Gastrocnemius medialis (tissue), 4 donors: ENCODE results near the gene LCT. TPM values are rescaled to one million over a fixed set of nuclear protein-coding genes. Genes with fewer than 3 reads are reported as not detected.

Source experiments
- ATAC-seq, 2 donors: fragments of 150-250 bp; one replicate each; pipeline ENCODE4 v1.9.1; 2016
- DNase-seq, 2 donors: peaks; one replicate each; pipeline ENCODE4 v3.0.0-alpha.2; 2019
- H3K27ac ChIP-seq, 4 donors: fragments of 200-600 bp; sonication (generic); 1 replicate in 1 of 4; 2 replicates in 3 of 4; pipeline ENCODE4 v1.5.1; 2016 to 2018; ENCODE audit warnings: mild to moderate bottlenecking in 2 of 4, moderate library complexity in 1 of 4
- H3K27me3 ChIP-seq, 3 donors: fragments of 200-600 bp; sonication (generic) in 2 of 3; 1 replicate in 1 of 3; 2 replicates in 2 of 3; pipeline versions ENCODE4 v1.5.1 to v1.6.0; 2016 to 2019; ENCODE audit warnings: mild to moderate bottlenecking in 1 of 3, moderate library complexity in 1 of 3
- H3K36me3 ChIP-seq, 2 donors: fragments of 200-600 bp; sonication (generic) in 1 of 2; one replicate each; pipeline ENCODE4 v1.5.1; 2017 to 2018
- H3K4me1 ChIP-seq, 2 donors: fragments of 200-600 bp; sonication (generic) in 1 of 2; one replicate each; pipeline ENCODE4 v1.5.1; 2016 to 2017; ENCODE audit warnings: mild to moderate bottlenecking in 2 of 2
- H3K4me3 ChIP-seq, 4 donors: fragments of 200-600 bp; sonication (generic) in 3 of 4; 1 replicate in 1 of 4; 2 replicates in 3 of 4; pipeline ENCODE4 v1.5.1; 2016 to 2019; ENCODE audit warnings: mild to moderate bottlenecking in 2 of 4
- H3K9me3 ChIP-seq, 3 donors: fragments of 200-600 bp; sonication (generic) in 2 of 3; 1 replicate in 1 of 3; 2 replicates in 2 of 3; pipeline ENCODE4 v1.5.1; 2016 to 2019
- CTCF ChIP-seq, 5 experiments: fragments of 450-650 bp in 3 of 5; fragments of 200-600 bp in 2 of 5; sonication (generic) in 2 of 5; IDR thresholded peaks in 4 of 5; conservative IDR thresholded peaks in 1 of 5; 1 replicate in 4 of 5; 2 replicates in 1 of 5; pipeline ENCODE4 v1.5.1; 2016 to 2019; ENCODE audit warnings: antibody characterized with exemption in 5 of 5, mild to moderate bottlenecking in 3 of 5, moderate library complexity in 3 of 5
- POLR2A ChIP-seq, 2 donors: fragments of 450-650 bp; IDR thresholded peaks; one replicate each; pipeline ENCODE4 v1.6.1; 2017; ENCODE audit warnings: antibody characterized with exemption in 2 of 2, mild to moderate bottlenecking in 2 of 2, moderate library complexity in 2 of 2
- in situ Hi-C, 4 donors: fragments of 200-750 bp; cut with MboI; loops; one replicate each; pipeline versions ENCODE4 v1.15.0 to v1.8.0; 2017; ENCODE audit warnings: low sequenced_read_pairs in 4 of 4
- intact Hi-C: fragments of 100-400 bp; cut with DNase I; formaldehyde crosslinking; loops from one replicate; pipeline ENCODE4 v1.15.1; 2023; ENCODE audit warnings: low total_unique reads
- total RNA-seq, 4 donors: library from RNA; depleted of rRNA; stranded (reverse); fragments of >200 nt; gene quantifications; one replicate each; pipeline versions ENCODE4 v1.1.0 to v1.2.3, GENCODE V29; 2016

The LCT gene
- total RNA-seq, 4 donors from 2014 or later, result 0.13 TPM; not detected in 3

GRCh38 chr2:135773319-135773718, 63.7 kb downstream of the LCT start:
- H3K27ac ChIP-seq, result no peak overlapping the region
- no peaks in the 10 kb centered on the region for H3K4me1 ChIP-seq
- ATAC-seq (no peak), DNase-seq (no peak)
- H3K27me3 ChIP-seq, result no peaks in the 10 kb centered on the region
- H3K36me3 ChIP-seq, result peaks cover 9 to 96% of the 10 kb centered on the region in 2 donors
- no peak overlapping the region for H3K4me3 ChIP-seq
- intact Hi-C loops (no loop called here), in situ Hi-C loops (no loop called here)
- H3K9me3 ChIP-seq, result no peaks in the 10 kb centered on the region
- no peak for TF ChIP-seq CTCF (IDR thresholded peaks at IDR 0.05 in 4 of 5, conservative IDR thresholded peaks at IDR 0.05 in 1 of 5)
- TF ChIP-seq POLR2A (IDR thresholded peaks at IDR 0.05), result no peak

- H3K4me3 ChIP-seq, result no peak overlapping the region
- no peak overlapping the region for H3K27ac ChIP-seq
- H3K4me1 ChIP-seq, result no peaks in the 10 kb centered on the region
- DNase-seq, result no peak
- intact Hi-C loops (no loop called here), in situ Hi-C loops (no loop called here)
- no peak for ATAC-seq
- no peak for TF ChIP-seq POLR2A (IDR thresholded peaks at IDR 0.05)
- TF ChIP-seq CTCF (IDR thresholded peaks at IDR 0.05 in 4 of 5, conservative IDR thresholded peaks at IDR 0.05 in 1 of 5), result no peak
- peaks cover 4 to 96% of the 10 kb centered on the region in 2 donors for H3K36me3 ChIP-seq
- H3K9me3 ChIP-seq, result no peaks in the 10 kb centered on the region
- no peaks in the 10 kb centered on the region for H3K27me3 ChIP-seq
Measured at GRCh38 chr2:135768863-135769262, 68.1 kb downstream of the LCT start.

- Histone ChIP-seq H3K4me1 (no peaks in the 10 kb centered on the region), H3K36me3 (peaks cover 0 to 96% of the 10 kb centered on the region in 2 donors), H3K27ac (no peak overlapping the region), H3K4me3 (no peak overlapping the region), H3K27me3 (no peaks in the 10 kb centered on the region), H3K9me3 (no peaks in the 10 kb centered on the region)
- intact Hi-C loops (no loop called here), in situ Hi-C loops (no loop called here)
- TF ChIP-seq POLR2A (IDR thresholded peaks at IDR 0.05), result no peak
- TF ChIP-seq CTCF (IDR thresholded peaks at IDR 0.05 in 4 of 5, conservative IDR thresholded peaks at IDR 0.05 in 1 of 5), result no peak
- ATAC-seq (no peak), DNase-seq (no peak)
Measured at GRCh38 chr2:135762530-135762929, 74.5 kb downstream of the LCT start.

GRCh38 chr2:135762022-135762421, 75.0 kb downstream of the LCT start:
- intact Hi-C loops, result no loop called here
- no peak for TF ChIP-seq CTCF (IDR thresholded peaks at IDR 0.05 in 4 of 5, conservative IDR thresholded peaks at IDR 0.05 in 1 of 5)

GRCh38 chr2:135756692-135757091, 80.3 kb downstream of the LCT start:
- Histone ChIP-seq H3K4me1 (no peaks in the 10 kb centered on the region), H3K27ac (no peak overlapping the region), H3K9me3 (no peaks in the 10 kb centered on the region), H3K4me3 (no peak overlapping the region), H3K27me3 (no peaks in the 10 kb centered on the region), H3K36me3 (peaks cover 4 to 97% of the 10 kb centered on the region in 2 donors)
- TF ChIP-seq POLR2A (IDR thresholded peaks at IDR 0.05), result no peak
- no peak for TF ChIP-seq CTCF (IDR thresholded peaks at IDR 0.05 in 4 of 5, conservative IDR thresholded peaks at IDR 0.05 in 1 of 5)
- intact Hi-C loops, result no loop called here
- ATAC-seq, result no peak
- in situ Hi-C loops, result no loop called here
- DNase-seq, result no peak

More at GRCh38 chr2:135762022-135762421, 75.0 kb downstream of the LCT start:
- H3K4me3 ChIP-seq, result no peak overlapping the region
- no peaks in the 10 kb centered on the region for H3K9me3 ChIP-seq
- in situ Hi-C loops, result no loop called here
- peaks cover under 1 to 96% of the 10 kb centered on the region in 2 donors for H3K36me3 ChIP-seq
- no peak for DNase-seq
- no peaks in the 10 kb centered on the region for H3K27me3 ChIP-seq
- no peak overlapping the region for H3K27ac ChIP-seq
- no peaks in the 10 kb centered on the region for H3K4me1 ChIP-seq
- no peak for ATAC-seq
